Stimulated activated CD4-positive, alpha-beta T cell treated with anti-CD3 and anti-CD28 coated beads, Interleukin-2, amount 100 ng/mL, for 48 hours (primary cell): ENCODE data around the gene HOXB5.
A peak's percentile ranks its signal among the peaks of the same experiment; 100 is the strongest.

Source experiments
- DNase-seq, 2 donors: peaks; one replicate each; pipeline ENCODE4 v3.0.0-alpha.2; 2020

Gene HOXB5

GRCh38 chr17:48545022-48545375, 48.6 kb downstream of the HOXB5 start, which contains the start of gene HOXB2:
HOXB2 (minus strand) TSS chr17:48545109; CDS start chr17:48544911, 198 bp downstream.
- no peak for DNase-seq

GRCh38 chr17:48544349-48545021, 49.1 kb downstream of the HOXB5 start:
- peak; percentile 22 to 27 for DNase-seq

- peak; percentile 37 to 48 for DNase-seq
Measured at GRCh38 chr17:48543854-48544348, 49.7 kb downstream of the HOXB5 start.

- peak; percentile 44 to 49 for DNase-seq
Measured at GRCh38 chr17:48543107-48543853, 50.3 kb downstream of the HOXB5 start.

- no peak for DNase-seq
Measured at GRCh38 chr17:48542698-48543106, 50.9 kb downstream of the HOXB5 start.

GRCh38 chr17:48542114-48542656, 51.4 kb downstream of the HOXB5 start:
- DNase-seq = no peak

- peak; percentile 29 to 31 for DNase-seq
Measured at GRCh38 chr17:48541577-48542113, 51.9 kb downstream of the HOXB5 start.
